Stimulated activated CD4-positive, alpha-beta T cell treated with anti-CD3 and anti-CD28 coated beads, Interleukin-4, amount 100 ng/mL, for 4 hours (primary cell): ENCODE data around the gene MGP.

Experiments
- DNase-seq, 2 experiments: peaks; one replicate each; pipeline ENCODE4 v3.0.0-alpha.2; 2020

Gene MGP

DNA sequence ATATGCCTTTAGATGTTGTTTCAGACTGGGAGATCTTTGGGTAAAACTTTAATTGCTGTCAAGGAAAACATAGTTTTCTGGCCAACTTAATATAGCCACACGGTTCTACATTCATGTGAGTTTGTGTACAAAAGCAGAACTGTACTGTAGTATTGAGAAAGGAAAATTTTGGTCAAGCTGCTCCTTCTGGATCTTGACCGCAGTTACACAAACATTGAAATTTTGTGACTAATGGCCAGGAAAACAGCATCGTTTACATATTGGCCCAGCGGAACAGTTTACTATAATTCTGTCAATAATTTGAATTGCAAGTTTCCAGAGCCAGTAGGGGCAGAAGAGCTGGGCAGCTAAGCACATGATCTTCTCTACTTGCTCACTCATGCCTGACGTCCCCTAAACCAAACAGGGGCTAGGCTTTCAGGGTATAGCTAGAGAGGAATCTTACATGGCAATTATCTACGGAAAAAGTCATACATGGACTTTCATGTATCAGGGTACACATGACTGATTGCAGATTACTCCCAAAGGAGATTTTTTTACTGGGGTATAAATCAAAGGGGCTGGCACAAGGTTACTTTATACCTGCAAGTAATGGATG is 31.0 kb downstream of the MGP start:
- DNase-seq = no peak

DNA sequence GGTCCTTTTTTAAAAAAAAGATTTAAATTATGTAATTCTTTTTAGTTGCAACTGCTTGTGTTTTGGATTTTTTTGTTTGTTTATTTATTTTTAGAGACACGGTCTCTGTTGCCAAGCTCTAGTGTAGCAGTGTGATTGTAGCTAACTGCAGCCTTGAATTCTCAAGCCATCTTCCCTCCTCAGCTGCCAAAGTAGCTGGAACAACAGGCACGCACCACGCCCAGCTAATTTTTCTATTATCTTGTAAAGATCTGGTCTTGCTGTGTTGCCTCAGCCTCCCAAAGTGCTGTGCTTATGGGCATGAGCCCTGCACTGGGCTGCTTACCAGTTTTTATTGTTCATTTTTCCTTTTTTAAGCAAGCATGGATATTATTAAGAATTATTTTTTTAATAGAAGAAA is 31.7 kb downstream of the MGP start:
- no peak for DNase-seq

DNA sequence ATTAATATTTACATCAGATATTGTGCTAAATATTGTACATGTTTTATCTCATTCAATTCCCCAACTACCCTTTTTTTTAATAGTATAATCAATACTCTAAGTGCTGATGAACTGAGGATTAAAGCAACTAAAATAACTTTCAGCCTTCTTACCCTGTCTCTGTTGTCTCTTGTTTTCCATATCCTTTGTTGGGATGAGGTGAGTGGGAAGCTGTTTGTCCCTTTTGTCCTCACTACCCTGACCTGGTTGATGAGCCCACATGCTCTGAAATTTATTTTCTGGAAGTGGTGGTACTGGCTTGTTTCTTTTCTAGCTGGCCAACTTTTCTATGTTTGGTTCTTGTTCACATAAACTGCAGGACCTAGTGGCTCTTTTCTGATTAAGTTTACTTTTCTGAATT is 32.8 kb downstream of the MGP start:
- DNase-seq = no peak

DNA sequence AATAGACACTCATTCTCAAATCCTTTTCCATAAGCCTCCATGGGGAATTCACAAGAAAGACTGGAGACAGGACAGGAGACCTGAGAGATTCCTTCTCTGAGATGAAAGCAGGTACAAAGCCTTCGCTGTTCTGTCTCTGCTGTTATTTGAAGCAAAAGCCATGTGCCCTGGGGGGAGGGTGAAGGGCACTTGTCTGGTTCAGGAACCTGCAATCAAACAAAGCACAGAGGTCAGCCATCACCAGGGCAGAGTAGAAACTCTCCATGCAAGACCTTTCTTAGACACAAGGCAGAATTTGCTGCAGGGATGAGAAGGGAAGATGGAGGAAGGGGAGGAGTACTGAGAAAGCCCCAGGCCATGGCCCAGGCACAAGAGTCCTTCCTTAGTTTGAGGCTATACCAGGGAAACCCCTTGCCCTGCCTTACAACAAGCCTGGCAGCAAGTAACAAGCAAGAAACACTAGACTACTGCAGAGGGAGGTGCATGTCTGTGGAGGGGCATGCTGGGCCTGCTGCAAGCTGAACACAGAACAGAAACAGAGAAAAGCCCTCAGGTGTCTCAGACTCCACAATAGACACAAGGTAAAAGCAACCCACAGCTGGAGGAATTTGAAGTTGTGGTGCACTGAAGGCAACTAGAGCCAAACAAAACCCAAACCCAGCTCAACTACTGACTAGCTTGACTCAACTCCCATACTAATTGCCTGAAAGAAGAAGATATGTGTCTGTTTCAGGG is 34.6 kb downstream of the MGP start:
- no peak for DNase-seq

DNA sequence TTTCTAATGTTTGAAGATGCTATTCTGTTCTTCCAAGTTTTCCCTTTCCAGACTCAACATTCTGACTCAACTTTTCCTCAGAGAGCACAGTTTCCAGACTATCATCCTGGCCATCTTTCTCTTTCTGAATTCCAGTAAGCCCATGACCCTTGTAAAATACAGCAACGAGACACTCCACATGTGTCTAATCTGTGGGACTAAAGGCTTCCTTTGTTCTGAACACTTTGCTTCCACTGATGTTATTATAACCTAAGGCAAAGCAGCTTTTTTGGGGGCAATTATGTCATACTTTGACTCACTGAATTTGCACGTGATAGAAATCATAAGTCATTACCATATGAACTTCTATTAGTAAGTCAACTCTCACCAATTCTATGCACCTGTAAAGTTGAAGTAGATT is 36.0 kb downstream of the MGP start:
- DNase-seq = no peak

DNA sequence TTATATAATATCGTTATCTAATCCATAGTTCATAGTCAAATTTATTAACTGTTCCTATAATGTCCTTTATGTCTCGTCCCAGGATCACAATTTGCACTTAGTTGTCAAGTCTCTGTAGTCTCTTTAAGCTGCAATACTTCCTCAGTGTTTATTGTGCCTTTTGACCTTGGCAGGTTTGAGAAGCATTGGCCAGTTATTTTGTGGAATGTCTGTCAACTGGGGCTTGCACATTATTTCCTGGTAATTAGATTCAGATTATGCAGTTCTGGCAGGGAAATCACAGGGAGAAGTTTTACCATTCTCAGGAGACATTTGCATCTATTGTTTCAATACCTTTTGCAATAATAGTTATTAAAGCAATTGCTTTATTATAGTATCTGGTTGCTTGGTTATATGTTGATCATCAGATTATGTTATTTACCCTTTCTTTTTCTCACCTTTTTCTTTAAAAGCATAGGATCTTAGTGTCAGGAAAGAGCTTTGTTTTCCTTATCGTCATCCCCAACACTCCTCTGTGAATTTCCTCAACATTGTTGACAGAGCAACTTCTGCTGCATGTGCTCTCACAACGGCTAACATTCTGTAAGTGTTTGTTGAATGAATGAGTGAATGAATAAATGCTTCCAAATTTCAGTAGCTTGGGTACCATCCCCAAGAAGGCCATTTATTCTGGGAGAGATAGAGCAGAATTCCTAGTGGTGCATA is 38.6 kb downstream of the MGP start:
- no peak for DNase-seq

DNA sequence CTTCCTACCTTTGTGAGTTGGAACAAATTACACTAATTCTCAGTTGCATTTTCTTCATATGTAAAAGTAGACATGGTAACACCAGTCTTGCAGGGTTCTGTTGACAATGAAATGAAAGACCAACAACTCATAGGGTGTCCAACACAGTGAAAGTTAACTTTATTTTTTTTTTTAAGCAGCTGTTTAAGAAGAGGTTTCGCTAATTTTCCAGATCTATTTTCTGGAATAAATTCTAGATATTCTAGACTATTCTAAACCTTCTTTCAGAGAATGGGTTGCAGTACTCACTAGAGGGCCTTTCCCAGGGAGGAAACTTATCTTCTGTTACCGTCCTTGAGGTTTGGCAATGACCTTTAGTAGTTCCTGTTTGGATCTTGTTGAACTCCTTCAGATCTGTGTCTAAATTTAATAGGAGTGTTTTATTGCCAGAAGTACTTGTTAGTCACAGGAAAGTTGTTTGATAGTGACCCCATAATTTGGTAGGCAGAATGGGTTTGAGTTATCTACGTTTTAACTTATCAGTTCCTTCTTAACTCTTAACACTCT is 39.5 kb downstream of the MGP start:
- DNase-seq = no peak

DNA sequence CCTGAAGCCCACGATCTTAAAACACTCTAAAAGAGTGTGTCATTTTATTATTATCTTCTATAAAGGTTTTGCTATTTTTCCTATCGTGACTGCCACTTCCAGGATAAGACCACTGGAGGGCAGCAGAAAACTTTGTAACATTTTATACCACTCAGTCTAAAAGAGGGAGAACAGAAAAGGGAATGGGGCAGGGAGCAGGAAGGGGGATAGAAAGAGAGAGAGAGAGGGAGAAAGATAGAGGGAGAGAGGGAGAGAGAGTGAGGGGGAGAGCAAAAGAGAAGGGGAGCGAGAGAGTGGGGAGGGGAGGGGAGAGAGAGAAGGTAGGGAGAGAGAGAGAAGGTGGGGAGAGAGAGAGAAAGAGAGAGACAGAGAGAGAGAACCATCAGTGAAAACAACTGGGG is 40.3 kb downstream of the MGP start:
- DNase-seq = peak; percentile 11 to 12

DNA sequence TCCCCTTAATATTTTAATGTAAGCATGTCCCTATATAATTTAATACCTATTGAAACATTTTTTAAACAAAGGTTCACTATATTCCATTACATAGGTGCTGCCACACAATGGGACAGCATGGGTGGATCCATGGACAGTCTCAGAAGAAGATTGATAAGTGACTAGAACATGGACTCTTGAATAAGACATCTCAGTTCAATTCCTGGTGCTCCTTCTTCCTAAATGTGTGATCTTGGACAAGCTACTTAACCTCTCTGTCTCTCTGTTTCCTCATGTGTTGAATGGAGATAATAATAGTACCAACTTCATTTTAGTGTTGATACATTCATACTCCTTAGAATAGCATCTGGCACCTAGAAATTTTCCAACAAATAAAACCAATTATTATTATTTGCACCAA is 41.3 kb downstream of the MGP start:
- no peak for DNase-seq

DNA sequence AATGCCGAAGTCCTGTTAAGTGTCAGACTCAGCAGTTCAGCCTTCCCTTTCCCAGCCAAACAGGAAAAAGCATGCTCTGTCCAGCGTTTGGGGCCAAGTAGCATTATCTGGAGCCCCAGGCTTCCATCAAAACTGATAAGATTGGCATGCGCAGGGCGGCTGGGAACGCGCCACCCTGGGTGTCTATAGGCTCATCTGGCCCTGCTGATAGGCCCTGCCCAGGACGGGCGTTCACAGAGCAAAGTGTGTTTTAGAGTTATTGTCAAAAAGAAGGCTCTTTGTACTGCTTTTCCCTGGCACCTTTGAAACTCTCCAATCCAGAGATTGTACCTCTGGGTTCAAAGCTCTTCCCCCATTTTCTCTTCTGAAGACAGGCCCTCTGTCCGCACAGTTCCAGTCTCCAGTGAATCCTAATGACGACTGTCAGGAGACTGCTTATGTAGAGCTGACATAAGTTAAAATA is 42.2 kb downstream of the MGP start, which contains the start of gene ART4:
Gene ART4, minus strand, starts transcription at position 102 of the 463 bp plus-strand sequence. CDS start 413 bp downstream, outside the sequence.
- no peak for DNase-seq

DNA sequence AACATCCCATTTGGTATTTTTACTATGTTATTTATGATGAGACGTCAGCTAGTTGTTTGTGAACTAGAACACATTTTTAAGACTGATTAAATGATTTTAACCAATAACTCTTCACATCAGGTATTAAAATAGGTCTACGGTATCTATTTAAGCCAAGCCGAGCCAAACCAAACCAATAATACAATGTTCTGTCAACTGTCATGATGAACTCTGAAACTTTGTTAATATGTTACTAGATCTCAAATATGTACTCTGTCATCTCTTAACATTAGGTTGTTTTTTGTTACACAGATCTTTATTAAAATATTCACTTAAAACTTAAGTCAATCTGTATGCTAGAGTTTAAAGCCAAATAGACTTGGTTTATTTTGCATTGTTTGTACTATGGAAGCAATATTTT is 43.3 kb downstream of the MGP start:
- DNase-seq = no peak

DNA sequence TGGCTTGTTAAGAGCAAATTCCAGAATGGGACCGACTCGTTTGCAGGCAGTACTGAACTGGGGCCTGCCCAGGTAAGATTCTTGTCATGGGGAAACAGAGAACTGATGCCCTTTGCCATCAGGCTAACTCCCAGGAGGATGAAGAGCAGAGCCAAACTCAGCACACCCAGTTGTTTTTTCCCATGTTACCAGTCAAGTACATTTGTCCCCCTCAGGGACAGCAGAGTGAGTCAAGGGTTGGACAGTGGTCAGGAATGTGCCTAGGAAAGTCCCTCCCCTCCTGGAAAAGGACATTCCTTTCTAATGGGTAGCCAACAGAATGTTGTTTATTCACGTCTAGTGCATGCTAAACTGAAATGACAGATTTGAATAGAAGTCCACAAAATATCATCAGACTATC is 43.9 kb downstream of the MGP start:
- DNase-seq = no peak

DNA sequence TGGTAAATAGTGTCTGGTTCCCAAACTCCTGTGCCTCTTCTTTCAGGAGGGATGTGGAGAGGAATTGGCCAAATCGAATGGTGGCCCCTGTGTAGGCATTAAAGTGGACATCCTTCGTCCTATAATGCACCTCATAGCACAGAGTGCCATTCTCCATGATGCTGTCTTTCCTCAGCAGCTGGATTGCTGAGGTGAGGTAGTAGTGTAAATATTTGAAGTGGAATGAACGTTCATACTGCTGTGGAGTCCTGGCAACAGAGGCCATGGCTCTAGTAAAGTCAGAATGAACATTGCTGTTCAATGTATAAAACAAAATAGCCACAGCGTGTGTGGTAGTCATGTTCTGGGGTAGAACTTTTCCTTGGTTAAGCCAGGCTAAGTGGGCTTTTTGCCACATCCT is 45.0 kb downstream of the MGP start:
- no peak for DNase-seq

DNA sequence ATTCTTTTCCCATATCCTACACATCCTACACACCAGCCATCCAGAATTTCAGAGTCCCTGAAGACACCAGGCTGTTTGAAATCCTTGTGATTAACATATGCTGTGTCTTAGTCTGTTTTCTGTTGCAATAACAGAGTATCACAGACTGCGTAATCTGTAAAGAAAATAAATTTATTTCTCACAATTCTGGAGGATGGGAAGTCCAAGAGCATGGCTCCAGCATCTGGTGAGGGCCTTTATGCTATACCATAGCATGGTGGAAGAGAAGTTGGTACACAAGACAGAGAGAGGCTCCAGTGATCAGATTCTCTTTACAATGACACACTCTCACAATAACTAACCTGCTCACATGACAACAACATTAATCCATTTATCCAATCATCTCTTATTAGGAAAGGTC is 46.4 kb downstream of the MGP start:
- no peak for DNase-seq

DNA sequence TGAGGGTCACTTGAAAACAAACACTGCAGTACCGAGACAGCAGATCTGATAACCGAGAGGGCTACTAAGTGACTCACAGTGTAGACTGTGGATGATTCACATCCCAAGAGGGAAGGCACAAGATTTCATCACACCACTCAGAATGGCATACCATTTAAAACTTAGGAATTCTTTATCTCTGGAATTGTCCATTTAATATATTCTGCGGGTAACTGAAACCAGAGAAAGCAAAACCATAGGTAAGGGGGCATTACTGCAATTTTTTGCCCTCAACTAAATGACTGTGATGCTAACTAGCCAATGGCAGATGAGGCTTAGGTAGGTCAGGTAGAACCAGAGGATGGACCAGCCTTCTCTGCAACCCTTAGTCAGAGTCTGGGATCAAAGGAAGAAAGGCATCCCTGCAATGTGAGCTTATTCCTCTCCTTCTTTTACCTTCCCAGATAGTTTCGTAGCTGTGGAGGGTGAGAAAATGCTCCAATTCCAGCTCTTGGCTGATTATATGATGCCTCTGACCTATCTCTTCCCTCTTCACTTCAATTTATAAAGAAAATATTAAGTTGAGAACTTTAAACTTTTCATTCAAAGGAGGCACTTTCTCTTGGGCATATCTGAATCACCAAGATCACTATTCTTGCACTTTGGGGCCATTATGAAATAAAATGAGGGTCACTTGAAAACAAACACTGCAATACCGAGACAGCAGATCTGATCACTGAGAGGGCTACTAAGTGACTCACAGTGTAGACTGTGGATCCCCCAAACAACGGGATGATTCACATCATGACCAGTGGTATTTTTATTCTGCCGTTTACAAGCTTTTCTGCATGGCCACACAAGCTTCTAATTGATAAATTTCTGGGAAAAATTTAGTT is 49.1 kb downstream of the MGP start:
- no peak for DNase-seq

DNA sequence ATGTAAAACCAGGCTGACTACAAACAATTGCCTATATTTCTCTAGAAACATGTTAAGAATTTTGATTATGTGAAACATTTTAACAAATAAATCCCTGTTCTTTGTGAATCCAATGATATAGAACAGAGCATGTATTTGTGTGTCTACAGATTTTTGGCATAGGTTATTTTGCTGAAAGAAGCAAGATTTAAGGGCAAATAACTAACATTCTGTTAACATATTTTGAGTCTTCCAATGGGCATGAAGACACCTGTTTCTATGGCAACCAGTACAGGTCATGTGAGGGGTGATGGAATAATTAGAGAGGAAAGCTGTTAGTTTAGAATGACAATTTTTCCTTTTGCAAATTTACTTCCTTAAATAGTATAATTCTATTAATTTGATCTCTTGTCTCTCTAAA is 51.1 kb downstream of the MGP start:
- DNase-seq = no peak

DNA sequence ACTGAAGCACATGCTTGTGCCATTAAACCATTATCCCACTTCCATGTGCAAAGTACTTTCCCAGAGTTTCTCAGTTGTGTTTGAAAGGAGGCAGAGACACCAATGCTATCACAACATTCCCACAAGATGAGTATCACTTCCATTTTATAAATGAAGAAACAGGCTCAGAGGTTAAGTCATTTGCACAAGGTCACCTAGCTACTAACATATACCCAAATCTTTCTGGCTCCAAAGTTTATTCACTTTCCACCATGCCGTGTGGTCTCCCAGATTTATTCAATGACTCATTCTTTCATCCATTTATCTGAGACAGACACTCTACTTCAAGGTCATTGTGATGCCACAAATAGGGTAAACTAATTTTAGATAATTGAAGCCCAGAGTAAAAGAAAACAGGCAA is 51.7 kb downstream of the MGP start:
- DNase-seq = no peak

DNA sequence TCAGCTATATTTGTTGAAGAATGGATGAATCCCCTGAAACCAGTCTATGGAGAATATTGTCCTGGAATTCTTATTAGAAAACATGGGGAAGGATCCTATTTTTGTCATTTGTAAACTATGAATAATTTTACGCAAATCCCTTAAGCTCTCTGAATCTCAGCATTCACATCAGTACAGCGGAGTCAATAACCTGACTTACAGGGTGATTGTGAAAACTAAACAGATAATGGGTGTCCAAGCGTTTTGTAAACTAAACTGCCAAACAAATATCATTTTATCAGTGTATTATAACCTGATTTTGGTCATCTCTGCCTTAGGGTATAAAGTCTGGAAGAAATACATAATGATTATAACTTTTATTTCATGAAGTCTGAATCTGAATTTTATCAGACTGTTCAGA is 52.3 kb downstream of the MGP start:
- no peak for DNase-seq
